CD14-positive monocyte (primary cell): Measurements from ENCODE around the gene GASK1B. TPM values are rescaled to one million over a fixed set of nuclear protein-coding genes. Genes with fewer than 3 reads are reported as not detected.
A peak's percentile ranks its signal among the peaks of the same experiment; 100 is the strongest.

Experiments used
- DNase-seq, 3 donors: peaks; one replicate each; pipeline ENCODE4 v3.0.0-alpha.2; 2011 to 2022
- H2AFZ ChIP-seq: 2 replicates; pipeline ENCODE4 v1.6.0; 2012; ENCODE audit warnings: mild to moderate bottlenecking, low read depth, low read length, inconsistent platforms; ENCODE audit not compliant: insufficient read depth, poor library complexity, severe bottlenecking
- H3K27ac ChIP-seq, 2 donors: 1 replicate in 1 of 2; 2 replicates in 1 of 2; pipeline ENCODE4 v1.5.1; 2012 to 2013; ENCODE audit warnings: low read length in 2 of 2, control low read depth in 1 of 2, inconsistent platforms in 1 of 2, low read depth in 1 of 2, mild to moderate bottlenecking in 1 of 2
- H3K27me3 ChIP-seq, 2 donors: one replicate each; pipeline versions ENCODE4 v1.6.0 to v1.6.1; 2011 to 2013; ENCODE audit warnings: low read length in 2 of 2; ENCODE audit not compliant: control insufficient read depth in 2 of 2, insufficient read depth in 2 of 2
- H3K36me3 ChIP-seq, 2 donors: replicated peaks in 1 of 2; 1 replicate in 1 of 2; 2 replicates in 1 of 2; pipeline versions ENCODE4 v1.5.1 to v1.6.1; 2012 to 2013; ENCODE audit warnings: low read length in 2 of 2, control low read depth in 1 of 2, inconsistent platforms in 1 of 2, mild to moderate bottlenecking in 1 of 2; ENCODE audit not compliant: insufficient read depth in 2 of 2, control insufficient read depth in 1 of 2
- H3K4me1 ChIP-seq, 2 donors: 1 replicate in 1 of 2; 2 replicates in 1 of 2; pipeline versions ENCODE4 v1.5.1 to v1.6.1; 2012 to 2013; ENCODE audit warnings: low read length in 2 of 2, control low read depth in 1 of 2, inconsistent platforms in 1 of 2, mild to moderate bottlenecking in 1 of 2, moderate library complexity in 1 of 2; ENCODE audit not compliant: insufficient read depth in 2 of 2, control insufficient read depth in 1 of 2
- H3K4me2 ChIP-seq: replicated peaks from 2 replicates; pipeline ENCODE3; 2012; ENCODE audit warnings: low read length, moderate library complexity, mild to moderate bottlenecking; ENCODE audit not compliant: poor library complexity, severe bottlenecking; ENCODE audit errors: extremely low read depth
- H3K4me3 ChIP-seq, 3 experiments: fragments of 200-600 bp in 1 of 3; sonication (generic) in 1 of 3; replicated peaks in 1 of 3; 1 replicate in 2 of 3; 2 replicates in 1 of 3; pipeline ENCODE4 v1.5.1; 2011 to 2013; ENCODE audit warnings: low read length in 3 of 3, mild to moderate bottlenecking in 3 of 3, control low read depth in 2 of 3, low read depth in 2 of 3, inconsistent platforms in 1 of 3, moderate library complexity in 1 of 3
- H3K79me2 ChIP-seq: 2 replicates; pipeline ENCODE4 v1.6.0; 2012; ENCODE audit warnings: mild to moderate bottlenecking, control low read depth, inconsistent platforms, low read length, moderate library complexity; ENCODE audit not compliant: insufficient read depth
- H3K9ac ChIP-seq: 2 replicates; pipeline ENCODE4 v1.6.0; 2017; ENCODE audit warnings: low read length, mild to moderate bottlenecking; ENCODE audit not compliant: insufficient read depth, poor library complexity, severe bottlenecking
- H3K9me3 ChIP-seq, 2 donors: replicated peaks in 1 of 2; 1 replicate in 1 of 2; 2 replicates in 1 of 2; pipeline versions ENCODE4 v1.5.1 to v1.6.1; 2012 to 2013; ENCODE audit warnings: low read length in 2 of 2, control low read depth in 1 of 2; ENCODE audit not compliant: control insufficient read depth in 1 of 2, insufficient read depth in 1 of 2
- H4K20me1 ChIP-seq: 2 replicates; pipeline ENCODE4 v1.6.0; 2012; ENCODE audit warnings: mild to moderate bottlenecking, low read length, control low read depth, moderate library complexity; ENCODE audit not compliant: insufficient read depth
- H3K27ac Mint-ChIP-seq, 7 donors: one replicate each; pipeline ENCODE4 v1.8.0; 2020; ENCODE audit warnings: mild to moderate bottlenecking in 7 of 7, mixed read lengths in 7 of 7, moderate library complexity in 6 of 7, inconsistent platforms in 2 of 7
- H3K27me3 Mint-ChIP-seq, 3 donors: one replicate each; pipeline ENCODE4 v1.8.0; 2021 to 2022; ENCODE audit warnings: low read depth in 3 of 3, mild to moderate bottlenecking in 3 of 3, mixed read lengths in 3 of 3, moderate library complexity in 3 of 3, inconsistent platforms in 1 of 3
- H3K36me3 Mint-ChIP-seq, 2 donors: one replicate each; pipeline ENCODE4 v1.8.0; 2020; ENCODE audit warnings: mixed read lengths in 2 of 2, inconsistent platforms in 1 of 2, mild to moderate bottlenecking in 1 of 2
- H3K4me1 Mint-ChIP-seq: one replicate; pipeline ENCODE4 v1.8.0; 2020; ENCODE audit warnings: mild to moderate bottlenecking, mixed read lengths
- H3K4me3 Mint-ChIP-seq, 2 donors: one replicate each; pipeline ENCODE4 v1.8.0; 2020; ENCODE audit warnings: mild to moderate bottlenecking in 2 of 2, mixed read lengths in 2 of 2, moderate library complexity in 1 of 2
- H3K9me3 Mint-ChIP-seq, 7 donors: one replicate each; pipeline ENCODE4 v1.8.0; 2020 to 2022; ENCODE audit warnings: mixed read lengths in 7 of 7, mild to moderate bottlenecking in 6 of 7, moderate library complexity in 6 of 7, inconsistent platforms in 2 of 7
- WGBS: methylation state at CpG from one replicate; pipeline ENCODE4 v1.1.5; 2013; ENCODE audit warnings: missing lambda C conversion rate; ENCODE audit not compliant: insufficient coverage; 5-methylcytosine and 5-hydroxymethylcytosine counted together
- intact Hi-C, 2 donors: fragments of 100-400 bp; cut with micrococcal nuclease; formaldehyde crosslinking; loops; one replicate each; pipeline versions ENCODE4 v1.15.0 to v1.15.1; 2023
- polyA plus RNA-seq, 3 donors: library from polyadenylated mRNA; depleted of rRNA in 1 of 3; unstranded in 2 of 3; stranded (reverse) in 1 of 3; fragments of 300-500 nt in 2 of 3; fragments of >200 nt in 1 of 3; fragmentation: Illumina TruSeq in 2 of 3; gene quantifications; 1 replicate in 2 of 3; 2 replicates in 1 of 3; pipeline ENCODE4 v1.2.3, GENCODE V29; 2012 to 2021
- TF ChIP-seq, protein P1 (sequence below): fragments of 200-600 bp; IDR thresholded peaks from one replicate; pipeline ENCODE4 v1.8.0; 2022; ENCODE audit warnings: antibody characterized with exemption, mild to moderate bottlenecking

Gene GASK1B
- polyA plus RNA-seq, 3 donors = 34.4 to 106 (median 82.2) TPM

DNA sequence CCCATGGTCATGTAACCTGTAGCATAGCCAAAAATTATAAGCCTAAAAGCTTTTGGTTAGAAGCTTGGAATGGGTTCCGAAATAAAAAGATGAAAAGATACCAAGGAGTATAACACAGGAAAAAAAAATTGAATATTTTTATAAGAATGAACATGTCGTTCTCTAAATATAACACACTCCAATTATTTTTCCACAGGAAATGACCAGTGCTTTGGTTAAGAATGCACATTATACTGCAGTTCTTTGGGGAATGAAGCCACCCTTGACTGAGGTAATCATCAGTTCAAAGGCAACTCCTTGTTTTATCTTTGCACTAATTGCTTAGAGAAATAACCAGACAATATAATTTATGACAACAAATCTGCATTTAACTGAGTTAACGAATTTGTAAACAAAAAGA is 6.6 kb upstream of the GASK1B start:
- Histone ChIP-seq H3K9me3 (no peaks in the 10 kb centered on the region), H3K4me2 (no peak overlapping the region), H3K27me3 (no peaks in the 10 kb centered on the region), H3K4me1 (peaks cover 13 to 16% of the 10 kb centered on the region in 2 donors), H3K4me3 (no peak overlapping the region), H3K9ac (no peak overlapping the region), H2AFZ (no peak overlapping the region), H4K20me1 (peaks cover 26% of the 10 kb centered on the region), H3K79me2 (peaks cover 36% of the 10 kb centered on the region), H3K36me3 (peaks cover 28 to 82% of the 10 kb centered on the region in 2 donors), H3K27ac (no peak overlapping the region)
- Mint-ChIP-seq H3K9me3 (no peaks in the 10 kb centered on the region), H3K27ac (no peak overlapping the region), H3K4me3 (no peak overlapping the region), H3K27me3 (no peaks in the 10 kb centered on the region), H3K4me1 (peaks cover 25% of the 10 kb centered on the region), H3K36me3 (peaks cover 62 to 82% of the 10 kb centered on the region in 2 donors)
- intact Hi-C loops = no loop called here
- DNase-seq = no peak
- no CpG with 5 or more reads among the region's 3 CpGs for WGBS
- TF ChIP-seq, protein P1, sequence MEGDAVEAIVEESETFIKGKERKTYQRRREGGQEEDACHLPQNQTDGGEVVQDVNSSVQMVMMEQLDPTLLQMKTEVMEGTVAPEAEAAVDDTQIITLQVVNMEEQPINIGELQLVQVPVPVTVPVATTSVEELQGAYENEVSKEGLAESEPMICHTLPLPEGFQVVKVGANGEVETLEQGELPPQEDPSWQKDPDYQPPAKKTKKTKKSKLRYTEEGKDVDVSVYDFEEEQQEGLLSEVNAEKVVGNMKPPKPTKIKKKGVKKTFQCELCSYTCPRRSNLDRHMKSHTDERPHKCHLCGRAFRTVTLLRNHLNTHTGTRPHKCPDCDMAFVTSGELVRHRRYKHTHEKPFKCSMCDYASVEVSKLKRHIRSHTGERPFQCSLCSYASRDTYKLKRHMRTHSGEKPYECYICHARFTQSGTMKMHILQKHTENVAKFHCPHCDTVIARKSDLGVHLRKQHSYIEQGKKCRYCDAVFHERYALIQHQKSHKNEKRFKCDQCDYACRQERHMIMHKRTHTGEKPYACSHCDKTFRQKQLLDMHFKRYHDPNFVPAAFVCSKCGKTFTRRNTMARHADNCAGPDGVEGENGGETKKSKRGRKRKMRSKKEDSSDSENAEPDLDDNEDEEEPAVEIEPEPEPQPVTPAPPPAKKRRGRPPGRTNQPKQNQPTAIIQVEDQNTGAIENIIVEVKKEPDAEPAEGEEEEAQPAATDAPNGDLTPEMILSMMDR = no peak

DNA sequence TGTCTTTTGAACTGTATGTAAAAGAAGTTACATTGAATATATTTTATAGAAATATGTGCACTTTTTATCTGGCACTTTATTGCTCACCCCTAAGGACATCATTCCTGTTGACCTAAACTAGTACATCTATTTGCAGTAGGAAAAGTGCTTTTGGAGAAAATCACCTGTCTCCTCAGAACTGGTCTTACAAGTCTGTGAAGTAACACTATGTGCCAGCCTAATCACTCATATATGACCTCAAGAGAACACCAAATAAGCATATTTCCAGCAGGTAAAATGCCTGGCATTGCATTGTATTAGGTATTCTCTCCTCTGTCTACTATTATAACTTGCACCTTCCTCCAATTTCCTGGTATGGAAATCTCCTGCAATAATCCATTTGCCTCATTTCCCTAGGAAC is 4.0 kb upstream of the GASK1B start:
- no peaks in the 10 kb centered on the region for H3K9me3 Mint-ChIP-seq
- Histone ChIP-seq H3K27me3 (no peaks in the 10 kb centered on the region), H2AFZ (no peak overlapping the region), H3K4me3 (no peak overlapping the region), H3K36me3 (peaks cover 21 to 56% of the 10 kb centered on the region in 2 donors), H4K20me1 (peaks cover 27% of the 10 kb centered on the region), H3K27ac (no peak overlapping the region), H3K4me2 (peak overlapping the region; percentile 16), H3K4me1 (peaks cover 30 to 36% of the 10 kb centered on the region in 2 donors), H3K9me3 (no peaks in the 10 kb centered on the region), H3K79me2 (peaks cover 62% of the 10 kb centered on the region), H3K9ac (no peak overlapping the region)
- H3K27me3 Mint-ChIP-seq = no peaks in the 10 kb centered on the region
- TF ChIP-seq, protein P1 = no peak
- intact Hi-C loops = no loop called here
- H3K4me3 Mint-ChIP-seq = no peak overlapping the region
- H3K36me3 Mint-ChIP-seq = peaks cover 46 to 68% of the 10 kb centered on the region in 2 donors
- H3K27ac Mint-ChIP-seq = peak overlapping the region in 1 of 7 donors; percentile 31
- peaks cover 45% of the 10 kb centered on the region for H3K4me1 Mint-ChIP-seq
- DNase-seq = no peak
